Pancreas (tissue), 10 donors: ENCODE data around the gene SCYGR8. TPM values are rescaled to one million over a fixed set of nuclear protein-coding genes. Genes with fewer than 3 reads are reported as not detected.

ENCODE experiments used
- ATAC-seq, 4 donors: fragments of 200-7000 bp; cut with Tn5 transposase; one replicate each; pipeline versions ENCODE4 v1.8.0 to v1.9.1; 2020; ENCODE audit warnings: mild to moderate bottlenecking in 4 of 4, moderate library complexity in 4 of 4
- DNase-seq, 6 donors: peaks; one replicate each; pipeline ENCODE4 v3.0.0-alpha.2; 2020
- FAIRE-seq: peaks from 2 replicates; lab custom pipeline; 2012; peaks lifted over from hg19 to GRCh38; lab: Jason Lieb, UNC
- H3K27ac ChIP-seq, 4 donors: fragments of 200-600 bp; sonication (generic); 1 replicate in 3 of 4; 2 replicates in 1 of 4; pipeline versions ENCODE4 v1.5.0 to v1.8.0; 2020
- H3K27me3 ChIP-seq, 4 donors: fragments of 200-600 bp; one replicate each; pipeline ENCODE4 v1.8.0; 2021
- H3K36me3 ChIP-seq, 3 donors: fragments of 200-600 bp; sonication (generic) in 1 of 3; one replicate each; pipeline versions ENCODE4 v1.5.0 to v1.8.0; 2020 to 2021
- H3K4me1 ChIP-seq, 3 donors: fragments of 200-600 bp; one replicate each; pipeline ENCODE4 v1.8.0; 2021
- H3K4me3 ChIP-seq, 4 donors: fragments of 200-600 bp; sonication (generic) in 2 of 4; one replicate each; pipeline versions ENCODE4 v1.5.0 to v1.8.0; 2020 to 2021
- H3K9me3 ChIP-seq, 4 donors: fragments of 200-600 bp; one replicate each; pipeline ENCODE4 v1.8.0; 2021
- WGBS, 2 donors: extraction: QIAGEN DNeasy Blood & Tissue Kit; methylation state at CpG; one replicate each; pipeline ENCODE4 v1.1.7; 2013; 5-methylcytosine and 5-hydroxymethylcytosine counted together
- intact Hi-C, 3 donors: fragments of 100-400 bp; cut with DNase I; formaldehyde crosslinking; loops; one replicate each; pipeline versions ENCODE4 v1.11.1 to v1.14.2; 2022
- polyA plus RNA-seq, 2 donors: library from polyadenylated mRNA; stranded (reverse); fragments of 200-250 nt; gene quantifications; one replicate each; pipeline ENCODE4 v1.2.3, GENCODE V29; 2013
- total RNA-seq, 6 donors: library from RNA; stranded (reverse); fragmentation: NEBNext Ultra II Directional in 4 of 6; extraction: Animal tissue kit (Norgen Biotek cat#: 25700) in 4 of 6; gene quantifications; one replicate each; pipeline versions ENCODE4 v1.2.1 to v1.2.4, GENCODE V29; 2021 to 2023
- TF ChIP-seq, protein P1 (sequence below), 4 donors: fragments of 200-600 bp; sonication (generic) in 3 of 4; IDR thresholded peaks; one replicate each; pipeline versions ENCODE4 v1.5.0 to v1.8.0; 2021; ENCODE audit warnings: antibody characterized with exemption in 4 of 4
- donor health status: healthy with polysubstance abuse.
- donor health status: DM: no; HTN: no; CAD: no; lungs with moderate emphysema.
- donor health status: DM: no; HTN: no; CAD: no.
- donor health status: control.
- donor health status: control.
- donor health status: Bipolar disorder and iron deficiency.
- donor health status: DM: yes; HTN: yes; CAD: no.
- donor health status: DM: no; HTN: no; CAD: no.
- donor health status: DM: no; HTN: no; CAD: no.
- donor health status: DM: yes; HTN: yes; CAD: no.

The SCYGR8 gene
- total and polyA plus RNA-seq, 8 donors, result not detected

DNA sequence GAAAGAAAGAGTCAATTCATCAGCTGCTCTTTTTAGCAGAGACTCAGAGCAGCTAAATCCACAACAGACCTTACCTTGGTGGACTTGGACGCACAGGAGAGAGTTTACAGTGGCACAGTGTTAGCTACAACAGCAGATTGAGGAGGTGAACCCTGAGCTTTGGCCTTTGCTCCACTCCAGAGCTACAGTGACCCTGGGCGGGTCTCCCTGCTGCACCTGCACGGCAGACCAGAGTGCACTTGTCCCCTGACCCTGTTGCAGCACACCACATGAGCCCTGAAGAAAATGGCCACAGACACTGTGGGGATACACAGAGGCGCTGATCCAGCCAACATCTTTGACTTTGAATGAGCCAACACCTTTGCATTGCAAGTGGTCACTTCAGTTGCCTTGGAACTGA lies 38.8 kb upstream of the SCYGR8 start:
- Histone ChIP-seq H3K27me3 (no peaks in the 10 kb centered on the region), H3K4me3 (no peak overlapping the region), H3K9me3 (no peaks in the 10 kb centered on the region), H3K27ac (no peak overlapping the region), H3K36me3 (no peaks in the 10 kb centered on the region), H3K4me1 (no peaks in the 10 kb centered on the region)
- ATAC-seq (no peak), FAIRE-seq (no peak), DNase-seq (no peak)
- 51 to 69% methylated on average over 4 of the region's 4 CpGs for WGBS, 2 donors
- intact Hi-C loops, result no loop called here
- TF ChIP-seq, protein P1, sequence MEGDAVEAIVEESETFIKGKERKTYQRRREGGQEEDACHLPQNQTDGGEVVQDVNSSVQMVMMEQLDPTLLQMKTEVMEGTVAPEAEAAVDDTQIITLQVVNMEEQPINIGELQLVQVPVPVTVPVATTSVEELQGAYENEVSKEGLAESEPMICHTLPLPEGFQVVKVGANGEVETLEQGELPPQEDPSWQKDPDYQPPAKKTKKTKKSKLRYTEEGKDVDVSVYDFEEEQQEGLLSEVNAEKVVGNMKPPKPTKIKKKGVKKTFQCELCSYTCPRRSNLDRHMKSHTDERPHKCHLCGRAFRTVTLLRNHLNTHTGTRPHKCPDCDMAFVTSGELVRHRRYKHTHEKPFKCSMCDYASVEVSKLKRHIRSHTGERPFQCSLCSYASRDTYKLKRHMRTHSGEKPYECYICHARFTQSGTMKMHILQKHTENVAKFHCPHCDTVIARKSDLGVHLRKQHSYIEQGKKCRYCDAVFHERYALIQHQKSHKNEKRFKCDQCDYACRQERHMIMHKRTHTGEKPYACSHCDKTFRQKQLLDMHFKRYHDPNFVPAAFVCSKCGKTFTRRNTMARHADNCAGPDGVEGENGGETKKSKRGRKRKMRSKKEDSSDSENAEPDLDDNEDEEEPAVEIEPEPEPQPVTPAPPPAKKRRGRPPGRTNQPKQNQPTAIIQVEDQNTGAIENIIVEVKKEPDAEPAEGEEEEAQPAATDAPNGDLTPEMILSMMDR (IDR thresholded peaks at IDR 0.05), result no peak

DNA sequence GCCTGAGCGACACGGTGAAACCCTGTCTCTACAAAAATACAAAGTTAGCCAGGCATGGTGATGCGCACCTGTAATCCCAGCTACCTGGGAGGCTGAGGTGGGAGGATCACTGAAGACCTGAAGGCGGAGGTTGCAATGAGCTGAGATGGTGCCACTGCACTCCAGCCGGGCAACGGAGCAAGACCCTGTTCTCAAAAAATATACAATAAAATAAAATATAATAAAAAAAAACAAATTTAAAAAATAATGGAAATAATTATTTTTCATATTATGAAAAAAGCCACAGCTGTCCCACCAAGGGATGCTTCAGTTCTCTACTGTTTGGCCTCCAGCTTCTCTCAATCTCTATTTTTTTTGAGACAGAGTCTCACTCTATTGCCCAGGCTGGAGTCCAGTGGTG lies 38.3 kb upstream of the SCYGR8 start:
- no peaks in the 10 kb centered on the region for H3K9me3 ChIP-seq
- no peak for FAIRE-seq
- no peak overlapping the region for H3K27ac ChIP-seq
- intact Hi-C loops, result no loop called here
- no peaks in the 10 kb centered on the region for H3K4me1 ChIP-seq
- no peak overlapping the region for H3K4me3 ChIP-seq
- TF ChIP-seq, protein P1 (IDR thresholded peaks at IDR 0.05), result no peak
- 72 to 87% methylated on average over 6 of the region's 6 CpGs for WGBS, 2 donors
- H3K27me3 ChIP-seq, result no peaks in the 10 kb centered on the region
- ATAC-seq, result no peak
- no peaks in the 10 kb centered on the region for H3K36me3 ChIP-seq
- no peak for DNase-seq

DNA sequence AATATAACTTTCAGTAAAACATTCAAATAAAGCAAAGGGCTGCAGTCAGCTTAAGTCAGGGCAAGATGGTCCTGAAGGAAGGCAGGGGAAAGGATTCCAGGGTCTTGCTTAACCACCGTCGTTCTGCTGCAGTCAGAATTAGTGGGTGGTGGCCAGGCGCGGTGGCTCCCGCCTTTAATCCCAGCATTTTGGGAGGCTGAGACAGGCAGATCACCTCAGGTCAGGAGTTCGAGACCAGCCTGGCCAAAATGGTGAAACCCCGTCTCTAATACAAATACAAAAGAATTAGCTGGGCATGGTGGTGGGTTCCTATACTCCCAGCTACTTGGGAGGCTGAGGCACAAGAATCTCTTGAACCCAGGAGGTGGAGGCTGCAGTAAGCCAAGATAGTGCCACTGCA lies 34.7 kb upstream of the SCYGR8 start:
- 80 to 90% methylated on average over 7 of the region's 7 CpGs for WGBS, 2 donors
- ATAC-seq (no peak), DNase-seq (no peak), FAIRE-seq (no peak)
- TF ChIP-seq, protein P1 (IDR thresholded peaks at IDR 0.05), result no peak
- Histone ChIP-seq H3K9me3 (no peaks in the 10 kb centered on the region), H3K27me3 (no peaks in the 10 kb centered on the region), H3K27ac (no peak overlapping the region), H3K4me3 (no peak overlapping the region), H3K4me1 (no peaks in the 10 kb centered on the region), H3K36me3 (no peaks in the 10 kb centered on the region)
- intact Hi-C loops, result no loop called here

DNA sequence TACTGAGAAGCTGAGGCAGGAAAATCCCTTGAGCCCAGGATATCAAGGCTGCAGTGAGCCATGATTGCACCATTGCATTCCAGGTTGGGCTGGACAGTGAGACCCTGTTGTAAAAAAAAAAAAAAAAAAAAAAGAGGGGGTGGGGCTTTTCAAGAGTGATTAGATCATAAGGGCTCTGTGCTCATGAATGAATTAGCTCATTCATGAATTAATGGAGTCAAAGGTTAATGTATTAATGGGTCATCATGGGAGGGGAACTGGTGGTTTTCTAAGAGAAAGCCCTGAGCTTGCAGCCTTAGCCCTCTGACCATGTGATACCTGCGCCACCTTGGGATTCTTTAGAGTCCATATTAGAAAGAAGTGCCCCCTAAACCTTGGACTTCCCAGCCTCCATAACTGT lies 32.4 kb upstream of the SCYGR8 start:
- 52 to 94% methylated on average over 1 of the region's 1 CpG for WGBS, 2 donors
- H3K9me3 ChIP-seq, result no peaks in the 10 kb centered on the region
- ATAC-seq (no peak), DNase-seq (no peak), FAIRE-seq (no peak)
- TF ChIP-seq, protein P1 (IDR thresholded peaks at IDR 0.05), result no peak
- intact Hi-C loops, result no loop called here
- H3K27me3 ChIP-seq, result no peaks in the 10 kb centered on the region
- H3K36me3 ChIP-seq, result no peaks in the 10 kb centered on the region
- no peak overlapping the region for H3K4me3 ChIP-seq
- H3K4me1 ChIP-seq, result no peaks in the 10 kb centered on the region
- no peak overlapping the region for H3K27ac ChIP-seq

DNA sequence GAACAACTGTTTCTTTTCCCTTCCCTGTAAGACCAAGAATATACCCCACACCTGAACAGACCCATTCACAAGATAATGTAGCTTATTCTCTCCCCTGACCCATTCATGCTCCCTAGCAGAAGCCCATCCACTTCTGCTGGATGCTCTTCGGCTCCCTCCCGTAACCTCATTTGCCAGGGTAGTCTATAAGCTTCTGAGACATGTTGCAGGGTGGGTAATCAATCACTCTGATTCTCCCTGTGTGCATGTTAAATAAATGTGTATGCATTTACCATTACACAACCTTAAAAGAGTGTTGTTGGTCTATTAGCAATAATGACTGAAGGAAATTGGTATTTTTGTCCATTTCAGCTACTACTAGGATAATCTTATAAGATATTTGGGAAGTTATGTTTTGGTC lies 29.2 kb upstream of the SCYGR8 start:
- DNase-seq (no peak), ATAC-seq (no peak), FAIRE-seq (no peak)
- H3K4me1 ChIP-seq, result no peaks in the 10 kb centered on the region
- no peaks in the 10 kb centered on the region for H3K27me3 ChIP-seq
- 86 to 91% methylated on average over 2 of the region's 2 CpGs for WGBS, 2 donors
- intact Hi-C loops, result no loop called here
- H3K27ac ChIP-seq, result no peak overlapping the region
- no peaks in the 10 kb centered on the region for H3K9me3 ChIP-seq
- H3K36me3 ChIP-seq, result no peaks in the 10 kb centered on the region
- H3K4me3 ChIP-seq, result no peak overlapping the region
- TF ChIP-seq, protein P1 (IDR thresholded peaks at IDR 0.05), result no peak
